K562 (cell line): ENCODE results near the gene HOXA11. TPM values are rescaled to one million over a fixed set of nuclear protein-coding genes. Genes with fewer than 3 reads are reported as not detected.

Experiments used
- ZBTB40 ChIP-seq, 2 experiments: fragments of 450-650 bp in 1 of 2; sonication (generic) in 1 of 2; formaldehyde crosslinking in 1 of 2; IDR thresholded peaks; 2 replicates each; pipeline versions ENCODE4 v1.7.1 to v1.9.0; 2016 to 2022; ENCODE audit warnings: inconsistent platforms in 1 of 2, mild to moderate bottlenecking in 1 of 2, missing genetic modification reagents in 1 of 2
- polyA plus RNA-seq, 8 experiments: library from polyadenylated mRNA; depleted of rRNA in 4 of 8; stranded (reverse) in 5 of 8; unstranded in 3 of 8; fragments of >200 nt; fragmentation: Nextera tagmentation in 2 of 8; fragmentation: Illumina TruSeq in 1 of 8; extraction: Ambion mirVana in 2 of 8; extraction: Trizol in 1 of 8; gene quantifications; 2 replicates each; pipeline versions ENCODE4 v1.2.1 to v1.2.3, GENCODE V29; 2011 to 2014; ENCODE audit warnings: inconsistent platforms in 1 of 8, missing spikeins in 1 of 8
- total RNA-seq, 7 experiments: library from RNA; depleted of rRNA in 6 of 7; stranded (reverse); fragments of >200 nt in 6 of 7; fragmentation: Illumina TruSeq in 2 of 7; extraction: Trizol in 2 of 7; gene quantifications; 2 replicates each; pipeline versions ENCODE4 v1.2.1 to v1.2.3, GENCODE V29; 2011 to 2021; ENCODE audit warnings: low replicate concordance in 1 of 7
- TF ChIP-seq, protein P1 (sequence below), 2 experiments: fragments of 450-650 bp; formaldehyde crosslinking in 1 of 2; IDR thresholded peaks; 2 replicates each; pipeline versions ENCODE4 v1.4.0 to v1.6.1; 2014 to 2020; ENCODE audit warnings: mild to moderate bottlenecking in 2 of 2, borderline replicate concordance in 1 of 2, low read depth in 1 of 2

HOXA11 gene
- total and polyA plus RNA-seq, 9 of the 15 experiments (the other 6 are each of a cell fraction or from before 2014, with no cell fraction given), result not detected

DNA sequence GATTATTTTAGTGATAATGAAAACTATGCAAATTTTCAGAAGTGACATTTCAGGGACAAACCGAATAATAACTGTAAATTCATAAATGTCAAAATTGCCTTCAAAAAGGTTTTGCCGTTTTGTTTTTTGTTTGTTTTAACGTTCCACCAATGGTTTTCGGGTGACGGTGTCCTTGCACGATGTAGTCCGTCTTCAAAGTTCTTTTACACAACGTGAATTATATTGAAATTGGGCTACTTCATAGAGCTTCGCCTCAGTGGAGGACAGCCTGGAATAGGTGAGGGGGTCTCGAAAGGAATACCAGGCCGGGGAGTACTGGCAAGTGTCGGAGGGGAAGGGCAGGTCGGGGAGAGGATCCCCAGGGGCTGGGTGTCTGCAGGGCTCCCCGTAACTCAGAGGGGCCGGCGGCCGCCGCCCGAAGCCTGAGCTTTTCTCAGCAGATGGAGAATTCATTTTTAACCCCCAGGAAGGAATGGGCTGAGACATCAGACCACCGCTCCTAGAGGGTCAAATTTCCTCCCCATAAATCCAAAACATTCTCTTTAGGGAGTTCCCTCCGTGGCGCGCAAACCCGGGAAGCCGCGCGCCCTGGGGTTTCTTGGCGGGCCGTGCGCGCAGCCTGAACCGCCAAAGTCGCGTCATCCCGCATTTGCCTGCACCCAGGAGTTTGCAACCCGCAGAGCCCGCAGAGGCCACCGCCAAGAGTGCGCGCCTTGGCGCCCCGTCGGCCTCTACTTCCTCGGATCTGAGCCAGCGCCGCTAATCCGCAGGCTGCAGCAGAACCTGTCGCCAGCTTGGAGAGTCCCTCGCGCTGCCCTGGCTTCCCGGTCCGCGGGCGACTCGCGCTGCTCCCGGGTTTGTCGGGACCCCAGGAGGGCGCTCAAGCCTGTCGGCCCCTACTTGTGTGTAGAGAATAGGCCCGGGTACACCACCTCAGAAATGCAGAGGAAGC is 40.2 kb upstream of the HOXA11 start (continued):
- no peak for TF ChIP-seq ZBTB40 (IDR thresholded peaks at IDR 0.05)
- no peak for TF ChIP-seq ZBTB40 (CRISPR knock-in tag; IDR thresholded peaks at IDR 0.05)
- TF ChIP-seq, protein P1, sequence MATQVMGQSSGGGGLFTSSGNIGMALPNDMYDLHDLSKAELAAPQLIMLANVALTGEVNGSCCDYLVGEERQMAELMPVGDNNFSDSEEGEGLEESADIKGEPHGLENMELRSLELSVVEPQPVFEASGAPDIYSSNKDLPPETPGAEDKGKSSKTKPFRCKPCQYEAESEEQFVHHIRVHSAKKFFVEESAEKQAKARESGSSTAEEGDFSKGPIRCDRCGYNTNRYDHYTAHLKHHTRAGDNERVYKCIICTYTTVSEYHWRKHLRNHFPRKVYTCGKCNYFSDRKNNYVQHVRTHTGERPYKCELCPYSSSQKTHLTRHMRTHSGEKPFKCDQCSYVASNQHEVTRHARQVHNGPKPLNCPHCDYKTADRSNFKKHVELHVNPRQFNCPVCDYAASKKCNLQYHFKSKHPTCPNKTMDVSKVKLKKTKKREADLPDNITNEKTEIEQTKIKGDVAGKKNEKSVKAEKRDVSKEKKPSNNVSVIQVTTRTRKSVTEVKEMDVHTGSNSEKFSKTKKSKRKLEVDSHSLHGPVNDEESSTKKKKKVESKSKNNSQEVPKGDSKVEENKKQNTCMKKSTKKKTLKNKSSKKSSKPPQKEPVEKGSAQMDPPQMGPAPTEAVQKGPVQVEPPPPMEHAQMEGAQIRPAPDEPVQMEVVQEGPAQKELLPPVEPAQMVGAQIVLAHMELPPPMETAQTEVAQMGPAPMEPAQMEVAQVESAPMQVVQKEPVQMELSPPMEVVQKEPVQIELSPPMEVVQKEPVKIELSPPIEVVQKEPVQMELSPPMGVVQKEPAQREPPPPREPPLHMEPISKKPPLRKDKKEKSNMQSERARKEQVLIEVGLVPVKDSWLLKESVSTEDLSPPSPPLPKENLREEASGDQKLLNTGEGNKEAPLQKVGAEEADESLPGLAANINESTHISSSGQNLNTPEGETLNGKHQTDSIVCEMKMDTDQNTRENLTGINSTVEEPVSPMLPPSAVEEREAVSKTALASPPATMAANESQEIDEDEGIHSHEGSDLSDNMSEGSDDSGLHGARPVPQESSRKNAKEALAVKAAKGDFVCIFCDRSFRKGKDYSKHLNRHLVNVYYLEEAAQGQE (IDR thresholded peaks at IDR 0.05; ENCODE audit: borderline replicate concordance), result no peak
- TF ChIP-seq, protein P1 (CRISPR knock-in tag; IDR thresholded peaks at IDR 0.05; ENCODE audit: low read depth), result no peak
